Upper lobe of right lung (tissue), 1 donor: ENCODE results near the gene RCE1. TPM values are rescaled to one million over a fixed set of nuclear protein-coding genes. Genes with fewer than 3 reads are reported as not detected.

Source experiments
- ATAC-seq: fragments of 200-7000 bp; cut with Tn5 transposase; one replicate; pipeline ENCODE4 v1.9.1; 2020; ENCODE audit warnings: mild to moderate bottlenecking, moderate library complexity
- DNase-seq: peaks from one replicate; pipeline ENCODE4 v3.0.0-alpha.2; 2020
- H3K27ac ChIP-seq: fragments of 200-600 bp; one replicate; pipeline ENCODE4 v1.8.0; 2022
- H3K27me3 ChIP-seq: fragments of 200-600 bp; one replicate; pipeline ENCODE4 v1.8.0; 2022; ENCODE audit warnings: mild to moderate bottlenecking
- H3K36me3 ChIP-seq: fragments of 200-600 bp; one replicate; pipeline ENCODE4 v1.8.0; 2022
- H3K4me1 ChIP-seq: fragments of 200-600 bp; one replicate; pipeline ENCODE4 v1.8.0; 2022
- H3K4me3 ChIP-seq: fragments of 200-600 bp; one replicate; pipeline ENCODE4 v1.8.0; 2022; ENCODE audit warnings: mild to moderate bottlenecking
- H3K9me3 ChIP-seq: fragments of 200-600 bp; one replicate; pipeline ENCODE4 v1.8.0; 2022
- CTCF ChIP-seq: fragments of 200-600 bp; IDR thresholded peaks from one replicate; pipeline ENCODE4 v1.8.0; 2022; ENCODE audit warnings: antibody characterized with exemption
- intact Hi-C: fragments of 100-400 bp; cut with DNase I; formaldehyde crosslinking; loops from one replicate; pipeline ENCODE4 v1.11.0; 2022
- total RNA-seq: library from RNA; stranded (reverse); fragmentation: NEBNext Ultra II Directional; extraction: Animal tissue kit (Norgen Biotek cat#: 25700); gene quantifications from one replicate; pipeline ENCODE4 v1.2.1, GENCODE V29; 2021
- donor health status: DM: no; HTN: yes; CAD: no; lungs with severe emphysema.

The RCE1 gene
- total RNA-seq, 1 donor from 2014 or later, result 18.4 TPM

- H3K9me3 ChIP-seq, result no peaks in the 10 kb centered on the region
- intact Hi-C loops, result no loop called here
- H3K27ac ChIP-seq, result no peak overlapping the region
- H3K36me3 ChIP-seq, result no peaks in the 10 kb centered on the region
- no peaks in the 10 kb centered on the region for H3K27me3 ChIP-seq
- no peak overlapping the region for H3K4me3 ChIP-seq
- no peak for DNase-seq
- ATAC-seq, result peak; percentile 50
- no peak for TF ChIP-seq CTCF
- H3K4me1 ChIP-seq, result no peaks in the 10 kb centered on the region
Observed at GRCh38 chr11:66886671-66887221, 43.5 kb downstream of the RCE1 start.

DNA sequence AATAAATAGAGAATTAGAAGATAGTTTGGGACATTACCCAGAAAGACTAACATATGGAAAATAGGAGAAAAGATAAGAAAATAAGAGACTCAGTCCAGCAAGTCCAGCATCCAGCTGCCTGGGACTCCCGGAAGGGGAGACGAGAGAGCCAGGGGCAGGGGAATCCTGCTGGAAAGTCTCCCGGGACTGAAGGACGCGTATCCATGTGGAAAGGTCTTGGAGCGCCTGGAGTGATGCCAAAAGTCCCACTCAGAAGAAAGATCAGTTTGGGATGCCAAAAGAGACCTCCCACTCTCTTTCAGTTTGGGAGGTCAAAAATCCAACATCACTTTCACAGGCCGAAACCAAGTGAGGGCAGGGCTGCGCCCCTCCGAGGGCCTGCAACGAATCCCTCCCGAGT is 44.3 kb downstream of the RCE1 start:
- Histone ChIP-seq H3K27ac (no peak overlapping the region), H3K36me3 (no peaks in the 10 kb centered on the region), H3K27me3 (no peaks in the 10 kb centered on the region), H3K4me1 (no peaks in the 10 kb centered on the region), H3K4me3 (no peak overlapping the region), H3K9me3 (no peaks in the 10 kb centered on the region)
- intact Hi-C loops, result no loop called here
- no peak for ATAC-seq
- no peak for DNase-seq
- TF ChIP-seq CTCF, result no peak

DNA sequence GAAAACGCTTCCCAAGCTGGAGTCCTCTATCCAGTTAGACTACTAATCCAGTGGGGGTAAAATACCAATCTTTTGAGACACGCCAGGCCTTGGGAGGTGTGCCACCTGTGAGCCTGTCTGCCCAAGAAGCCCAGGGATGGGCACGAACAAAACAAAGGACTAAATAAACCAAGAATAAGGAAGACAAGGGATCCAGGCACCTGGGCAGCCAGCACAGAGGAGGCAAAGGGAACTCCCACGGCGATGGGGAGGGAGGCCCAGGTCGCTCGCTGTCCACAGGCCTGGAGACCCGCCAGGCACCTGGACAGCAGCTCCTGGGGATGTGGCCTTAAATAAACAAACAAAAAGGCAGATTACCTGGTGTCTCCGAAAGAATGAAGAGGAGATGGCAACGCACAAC is 45.0 kb downstream of the RCE1 start:
- TF ChIP-seq CTCF, result no peak
- Histone ChIP-seq H3K27ac (no peak overlapping the region), H3K9me3 (no peaks in the 10 kb centered on the region), H3K36me3 (no peaks in the 10 kb centered on the region), H3K4me1 (no peaks in the 10 kb centered on the region), H3K27me3 (no peaks in the 10 kb centered on the region), H3K4me3 (no peak overlapping the region)
- ATAC-seq, result no peak
- intact Hi-C loops, result no loop called here
- DNase-seq, result no peak

DNA sequence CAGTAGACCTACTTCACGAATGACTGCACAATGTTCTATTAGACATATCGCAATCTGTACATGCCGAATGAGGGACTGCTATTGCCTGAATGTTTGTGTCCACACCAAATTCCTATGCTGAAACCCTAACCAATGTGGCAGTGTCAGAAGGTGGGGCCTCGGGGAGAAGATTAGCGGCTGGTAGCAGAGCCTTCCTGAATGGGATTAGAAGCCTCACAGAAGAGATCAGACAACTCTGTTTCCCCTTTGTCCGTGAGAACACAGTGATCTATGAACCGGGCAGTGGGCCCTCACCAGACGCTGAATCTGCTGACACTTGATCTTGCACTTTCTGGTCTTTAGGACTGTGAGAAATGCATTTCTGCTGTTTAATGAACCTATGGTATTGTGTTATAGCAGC is 46.7 kb downstream of the RCE1 start:
- no peaks in the 10 kb centered on the region for H3K9me3 ChIP-seq
- no peaks in the 10 kb centered on the region for H3K4me1 ChIP-seq
- H3K27me3 ChIP-seq, result no peaks in the 10 kb centered on the region
- no peak for TF ChIP-seq CTCF
- H3K4me3 ChIP-seq, result no peak overlapping the region
- intact Hi-C loops, result no loop called here
- no peak overlapping the region for H3K27ac ChIP-seq
- no peaks in the 10 kb centered on the region for H3K36me3 ChIP-seq
- ATAC-seq (no peak), DNase-seq (no peak)

DNA sequence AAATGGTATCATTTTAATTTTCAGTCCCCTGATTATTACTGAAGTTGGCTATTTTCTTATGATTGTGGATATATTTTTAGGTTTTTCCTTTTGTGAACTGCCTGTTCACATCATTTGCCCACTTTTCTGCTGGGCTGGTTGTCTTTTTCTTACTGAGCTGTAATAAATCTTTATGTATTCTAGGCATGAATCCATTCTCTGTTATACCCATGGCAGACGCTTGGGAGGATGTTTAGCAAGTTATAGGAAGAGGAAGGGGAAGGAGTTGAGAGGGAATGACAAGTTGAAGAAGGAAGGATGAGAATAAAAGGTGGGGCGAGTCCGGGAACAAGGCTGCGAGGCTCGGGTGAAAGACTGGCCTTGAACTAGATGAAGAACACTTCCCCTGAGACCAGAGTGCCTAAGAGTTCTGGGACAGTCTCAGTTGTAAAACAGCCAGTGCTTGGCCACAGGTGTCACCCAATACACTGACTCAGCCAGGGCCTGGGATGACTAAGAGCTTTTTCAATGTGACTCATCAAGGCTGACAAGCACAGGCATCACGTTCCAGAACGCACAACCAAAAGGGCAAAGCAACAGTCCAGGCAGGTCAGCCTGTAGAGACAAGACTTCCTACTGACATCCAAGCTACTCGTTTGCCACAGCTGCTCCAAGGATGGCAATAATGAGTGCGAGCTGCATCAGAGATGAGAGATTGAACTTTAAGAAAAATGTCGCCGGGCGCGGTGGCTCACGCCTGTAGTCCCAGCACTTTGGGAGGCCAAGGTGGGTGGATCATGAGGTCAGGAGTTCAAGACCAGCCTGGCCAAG is 48.8 kb downstream of the RCE1 start:
- Histone ChIP-seq H3K4me3 (no peak overlapping the region), H3K36me3 (no peaks in the 10 kb centered on the region), H3K4me1 (no peaks in the 10 kb centered on the region), H3K27ac (no peak overlapping the region), H3K27me3 (no peaks in the 10 kb centered on the region), H3K9me3 (no peaks in the 10 kb centered on the region)
- ATAC-seq (peak; percentile 32), DNase-seq (no peak)
- intact Hi-C loops, result no loop called here
- no peak for TF ChIP-seq CTCF
